ENCODE measurements around the gene DNMT1.

The DNMT1 gene

GRCh38 chr19:10145031-10145430 is 49.7 kb downstream of the DNMT1 start:
- no peak for TF ChIP-seq EZH2 (IDR thresholded peaks at IDR 0.05)
- no peak for TF ChIP-seq POLR2AphosphoS5 (IDR thresholded peaks at IDR 0.05; ENCODE audit: borderline replicate concordance, low read depth, low read length)
- TF ChIP-seq FOXP2 (optimal IDR thresholded peaks at IDR 0.05; ENCODE audit: control extremely low read depth, extremely low read length, insufficient read depth), result no peak
- Histone ChIP-seq H3K9ac (ENCODE audit: insufficient read length) (no peak overlapping the region), H3K36me3 (ENCODE audit: insufficient read depth, low read length) (peaks cover 94% of the 10 kb centered on the region), H3K9me3 (ENCODE audit: low read depth, low read length) (no peaks in the 10 kb centered on the region), H3K27ac (no peak overlapping the region), H3K4me3 (no peak overlapping the region)
- DNase-seq (ENCODE audit: low read depth, low spot score), result no peak

- TF ChIP-seq POLR2AphosphoS5 (IDR thresholded peaks at IDR 0.05; ENCODE audit: borderline replicate concordance, low read depth, low read length) (no peak), EZH2 (IDR thresholded peaks at IDR 0.05) (no peak), FOXP2 (optimal IDR thresholded peaks at IDR 0.05; ENCODE audit: control extremely low read depth, extremely low read length, insufficient read depth) (no peak)
- no peak for DNase-seq (ENCODE audit: low read depth, low spot score)
- no peaks in the 10 kb centered on the region for H3K9me3 ChIP-seq (ENCODE audit: low read depth, low read length)
- no peak overlapping the region for H3K4me3 ChIP-seq
- H3K36me3 ChIP-seq (ENCODE audit: insufficient read depth, low read length), result peaks cover 94% of the 10 kb centered on the region
- H3K9ac ChIP-seq (ENCODE audit: insufficient read length), result no peak overlapping the region
- no peak overlapping the region for H3K27ac ChIP-seq
Measured at GRCh38 chr19:10144361-10144760, 50.4 kb downstream of the DNMT1 start.

DNA sequence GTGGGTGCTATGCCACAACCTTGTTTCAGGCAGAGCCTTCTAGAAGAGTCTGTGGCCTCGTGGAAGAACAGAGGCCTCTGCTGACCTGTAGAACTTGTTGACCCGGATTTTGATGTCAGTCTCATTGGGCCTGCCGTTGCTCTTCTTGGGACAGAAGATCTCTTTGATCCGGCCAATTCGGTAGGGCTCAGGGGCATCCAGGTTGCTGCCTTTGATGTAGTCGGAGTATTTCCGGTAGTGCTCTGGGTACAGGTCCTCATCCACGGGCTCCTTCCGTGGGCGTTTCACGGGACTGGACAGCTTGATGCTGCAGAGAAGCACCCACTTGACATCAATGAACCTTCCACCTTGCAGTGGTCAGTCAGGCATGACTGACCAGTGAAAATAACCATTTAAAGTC is 51.1 kb downstream of the DNMT1 start:
- DNase-seq (ENCODE audit: low read depth, low spot score), result no peak
- no peak overlapping the region for H3K9ac ChIP-seq (ENCODE audit: insufficient read length)
- peaks cover 95% of the 10 kb centered on the region for H3K36me3 ChIP-seq (ENCODE audit: insufficient read depth, low read length)
- no peak for TF ChIP-seq FOXP2 (optimal IDR thresholded peaks at IDR 0.05; ENCODE audit: control extremely low read depth, extremely low read length, insufficient read depth)
- TF ChIP-seq POLR2AphosphoS5 (IDR thresholded peaks at IDR 0.05; ENCODE audit: borderline replicate concordance, low read depth, low read length), result no peak
- no peak for TF ChIP-seq EZH2 (IDR thresholded peaks at IDR 0.05)
- no peak overlapping the region for H3K4me3 ChIP-seq
- no peaks in the 10 kb centered on the region for H3K9me3 ChIP-seq (ENCODE audit: low read depth, low read length)
- H3K27ac ChIP-seq, result no peak overlapping the region

- no peak overlapping the region for H3K4me3 ChIP-seq
- no peak overlapping the region for H3K9ac ChIP-seq (ENCODE audit: insufficient read length)
- H3K9me3 ChIP-seq (ENCODE audit: low read depth, low read length), result no peaks in the 10 kb centered on the region
- peaks cover 98% of the 10 kb centered on the region for H3K36me3 ChIP-seq (ENCODE audit: insufficient read depth, low read length)
- TF ChIP-seq POLR2AphosphoS5 (IDR thresholded peaks at IDR 0.05; ENCODE audit: borderline replicate concordance, low read depth, low read length), result no peak
- TF ChIP-seq FOXP2 (optimal IDR thresholded peaks at IDR 0.05; ENCODE audit: control extremely low read depth, extremely low read length, insufficient read depth), result no peak
- TF ChIP-seq EZH2 (IDR thresholded peaks at IDR 0.05), result no peak
- H3K27ac ChIP-seq, result no peak overlapping the region
- DNase-seq (ENCODE audit: low read depth, low spot score), result no peak
Measured at GRCh38 chr19:10142701-10143375, 51.9 kb downstream of the DNMT1 start.

- no peak for DNase-seq (ENCODE audit: low read depth, low spot score)
- H3K4me3 ChIP-seq, result no peak overlapping the region
- H3K27ac ChIP-seq, result no peak overlapping the region
- no peaks in the 10 kb centered on the region for H3K9me3 ChIP-seq (ENCODE audit: low read depth, low read length)
- no peak overlapping the region for H3K9ac ChIP-seq (ENCODE audit: insufficient read length)
- peaks cover 100% of the 10 kb centered on the region for H3K36me3 ChIP-seq (ENCODE audit: insufficient read depth, low read length)
- TF ChIP-seq EZH2 (IDR thresholded peaks at IDR 0.05), result no peak
- TF ChIP-seq FOXP2 (optimal IDR thresholded peaks at IDR 0.05; ENCODE audit: control extremely low read depth, extremely low read length, insufficient read depth), result no peak
- TF ChIP-seq POLR2AphosphoS5 (IDR thresholded peaks at IDR 0.05; ENCODE audit: borderline replicate concordance, low read depth, low read length), result no peak
Measured at GRCh38 chr19:10141973-10142372, 52.8 kb downstream of the DNMT1 start.

DNA sequence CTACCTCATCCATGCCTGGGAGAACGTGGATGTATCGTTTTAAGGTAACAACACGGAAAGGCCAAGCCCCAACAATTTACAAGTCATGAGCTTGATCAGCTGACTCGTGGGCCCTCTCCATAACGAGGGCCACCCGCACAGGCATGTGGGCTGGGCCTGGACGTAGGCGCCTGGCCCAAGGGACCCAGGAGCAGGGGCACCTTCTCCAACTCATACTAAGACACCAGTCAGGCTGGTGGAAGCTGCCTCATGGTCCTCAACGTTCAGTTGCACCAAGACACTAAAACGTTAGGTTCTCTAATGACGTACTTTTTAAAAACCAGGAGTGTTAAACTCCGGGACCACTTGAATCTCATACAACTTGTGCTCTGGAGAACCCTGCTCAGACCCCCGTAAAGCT is 53.3 kb downstream of the DNMT1 start:
- TF ChIP-seq EZH2 (IDR thresholded peaks at IDR 0.05), result no peak
- TF ChIP-seq FOXP2 (optimal IDR thresholded peaks at IDR 0.05; ENCODE audit: control extremely low read depth, extremely low read length, insufficient read depth), result no peak
- TF ChIP-seq POLR2AphosphoS5 (IDR thresholded peaks at IDR 0.05; ENCODE audit: borderline replicate concordance, low read depth, low read length), result no peak
- H3K36me3 ChIP-seq (ENCODE audit: insufficient read depth, low read length), result peaks cover 98% of the 10 kb centered on the region
- H3K27ac ChIP-seq, result no peak overlapping the region
- no peak overlapping the region for H3K4me3 ChIP-seq
- no peak overlapping the region for H3K9ac ChIP-seq (ENCODE audit: insufficient read length)
- no peak for DNase-seq (ENCODE audit: low read depth, low spot score)
- no peaks in the 10 kb centered on the region for H3K9me3 ChIP-seq (ENCODE audit: low read depth, low read length)

- H3K4me3 ChIP-seq, result no peak overlapping the region
- H3K9me3 ChIP-seq (ENCODE audit: low read depth, low read length), result no peaks in the 10 kb centered on the region
- no peak for DNase-seq (ENCODE audit: low read depth, low spot score)
- peaks cover 95% of the 10 kb centered on the region for H3K36me3 ChIP-seq (ENCODE audit: insufficient read depth, low read length)
- H3K27ac ChIP-seq, result no peak overlapping the region
- no peak overlapping the region for H3K9ac ChIP-seq (ENCODE audit: insufficient read length)
- TF ChIP-seq EZH2 (IDR thresholded peaks at IDR 0.05), result no peak
- TF ChIP-seq POLR2AphosphoS5 (IDR thresholded peaks at IDR 0.05; ENCODE audit: borderline replicate concordance, low read depth, low read length), result no peak
- TF ChIP-seq FOXP2 (optimal IDR thresholded peaks at IDR 0.05; ENCODE audit: control extremely low read depth, extremely low read length, insufficient read depth), result no peak
Measured at GRCh38 chr19:10139952-10140351, 54.8 kb downstream of the DNMT1 start.

DNA sequence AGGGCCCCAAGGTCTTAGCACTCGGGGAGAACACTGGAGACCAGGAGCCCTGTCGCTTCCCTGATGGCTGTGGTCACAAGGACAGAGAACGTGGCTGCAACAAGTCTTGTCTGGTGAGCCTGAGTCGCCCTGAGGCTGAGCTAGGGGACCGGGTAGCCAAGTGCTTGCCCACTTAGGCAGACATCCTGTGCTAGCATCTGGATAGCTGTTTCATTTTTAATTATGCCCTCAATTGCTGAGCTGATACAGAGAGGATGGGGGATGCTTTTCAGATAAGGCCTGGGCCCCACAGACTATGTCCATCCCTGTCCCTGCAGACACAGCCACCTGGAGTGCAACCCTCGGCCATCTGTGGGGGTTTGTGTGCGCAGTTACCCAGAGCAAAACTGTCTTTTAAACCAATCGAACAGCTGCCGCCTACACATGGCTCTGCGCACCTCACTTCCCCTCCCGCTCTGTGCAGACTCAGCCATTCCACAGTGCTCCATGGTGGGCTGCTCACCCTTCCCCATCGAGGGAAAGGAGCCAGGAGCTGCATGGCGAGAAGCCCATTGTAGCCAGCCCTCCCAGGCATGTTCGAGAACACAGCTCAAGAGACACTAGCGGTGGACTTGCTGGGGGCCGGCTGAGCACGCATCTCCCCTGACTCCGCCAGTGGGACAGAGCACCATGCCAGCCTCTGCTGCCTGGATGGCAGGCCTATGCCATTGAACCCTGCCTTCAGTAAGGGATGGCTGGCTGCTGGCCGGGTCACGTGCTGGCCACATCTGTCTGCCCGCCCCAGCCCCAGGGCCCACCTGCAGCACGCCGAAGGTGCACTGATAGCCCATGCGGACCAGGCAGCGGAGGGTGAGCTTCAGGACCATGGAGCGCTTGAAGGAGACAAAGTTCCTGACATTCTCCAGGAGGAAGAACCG is 55.6 kb downstream of the DNMT1 start:
- DNase-seq (ENCODE audit: low read depth, low spot score), result no peak
- TF ChIP-seq FOXP2 (optimal IDR thresholded peaks at IDR 0.05; ENCODE audit: control extremely low read depth, extremely low read length, insufficient read depth) (no peak), EZH2 (IDR thresholded peaks at IDR 0.05) (no peak)
- H3K4me3 ChIP-seq, result no peak overlapping the region
- peaks cover 91% of the 10 kb centered on the region for H3K36me3 ChIP-seq (ENCODE audit: insufficient read depth, low read length)
- H3K27ac ChIP-seq, result no peak overlapping the region
- H3K9ac ChIP-seq (ENCODE audit: insufficient read length), result no peak overlapping the region
- H3K9me3 ChIP-seq (ENCODE audit: low read depth, low read length), result no peaks in the 10 kb centered on the region
